ENCODE results near the gene SEC14L5.

SEC14L5 gene

DNA sequence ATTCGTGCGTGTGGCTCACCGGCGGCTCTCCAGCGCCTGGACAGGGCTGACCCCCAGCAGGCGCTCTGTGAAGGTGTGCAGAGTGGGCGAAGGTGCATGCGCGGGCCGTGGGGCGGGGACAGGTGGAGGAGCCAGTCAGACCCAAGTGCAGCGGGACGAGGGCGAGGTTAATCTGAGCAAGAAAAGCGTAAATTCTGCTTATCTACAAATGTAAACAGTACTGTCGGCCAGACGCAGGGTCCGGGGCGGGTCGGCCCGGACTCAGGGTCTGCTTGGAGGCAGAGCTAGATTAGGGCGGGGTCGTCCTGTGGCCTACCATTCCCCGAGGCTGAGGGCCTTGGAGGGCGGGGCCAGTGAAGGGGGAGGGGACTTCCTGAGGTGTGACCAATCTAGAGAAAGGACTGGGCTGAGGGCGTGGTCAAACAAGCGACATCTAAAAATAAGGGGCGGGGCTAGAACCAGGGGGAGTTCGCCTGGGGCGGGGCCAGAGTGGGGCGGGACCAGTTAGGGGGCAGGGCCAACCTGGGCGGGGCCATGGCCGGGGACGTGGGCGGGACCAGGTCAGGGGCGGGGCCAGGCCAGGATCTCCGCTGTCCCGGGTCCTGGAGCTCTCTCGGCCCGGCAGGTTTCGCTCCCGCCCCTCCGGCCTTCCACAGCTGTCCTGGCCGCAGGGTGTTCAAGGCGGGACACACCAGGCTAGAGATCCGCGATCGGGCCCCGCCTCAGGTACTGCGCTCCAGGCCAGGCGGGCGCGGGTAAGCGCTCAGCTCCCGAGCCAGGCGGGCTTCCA lies at the start of gene SEC14L5:
TSS of gene SEC14L5 (plus strand) at position 611 of the 790 bp plus-strand sequence. CDS start 994 bp downstream, outside the sequence.
- Mint-ChIP-seq H3K9me3 (no peaks in the 10 kb centered on the region), H3K27me3 (peaks cover 30% of the 10 kb centered on the region), H3K36me3 (ENCODE audit: low read depth) (no peaks in the 10 kb centered on the region), H3K4me1 (ENCODE audit: low read depth) (peaks cover 22% of the 10 kb centered on the region), H3K4me3 (peak within 1 kb of the TSS; percentile 80), H3K27ac (no peak within 1 kb of the TSS)

DNA sequence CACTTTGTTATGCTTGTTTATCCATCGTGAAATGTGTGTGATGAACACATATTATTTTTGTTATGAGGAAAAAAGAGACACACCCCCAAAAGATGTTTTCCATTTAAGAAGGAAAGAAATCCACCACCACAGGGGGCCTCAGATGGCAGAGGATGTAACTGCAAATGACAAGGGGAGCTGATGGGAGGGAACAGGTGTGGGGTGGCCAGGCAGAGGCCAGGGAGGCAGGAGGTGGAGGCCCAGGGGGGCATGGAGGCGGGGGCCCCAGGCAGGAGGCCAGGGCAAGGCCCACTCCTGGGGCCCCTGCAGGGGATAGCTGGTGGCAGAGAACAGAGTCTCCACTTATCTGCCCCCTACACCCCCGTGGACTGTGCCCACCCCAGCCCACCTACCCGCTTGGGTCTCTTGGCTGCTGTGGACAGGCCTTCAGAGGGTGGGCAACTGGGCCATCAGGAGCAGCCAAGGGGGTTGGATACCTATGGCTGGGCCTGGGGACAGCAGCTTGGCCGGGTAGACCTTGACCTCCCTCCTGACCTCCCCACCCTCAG lies 49.2 kb upstream of the SEC14L5 start:
- Mint-ChIP-seq H3K36me3 (ENCODE audit: low read depth) (no peaks in the 10 kb centered on the region), H3K27ac (no peak overlapping the region), H3K4me3 (no peak overlapping the region), H3K4me1 (ENCODE audit: low read depth) (no peaks in the 10 kb centered on the region), H3K9me3 (no peaks in the 10 kb centered on the region), H3K27me3 (peaks cover 17% of the 10 kb centered on the region)

DNA sequence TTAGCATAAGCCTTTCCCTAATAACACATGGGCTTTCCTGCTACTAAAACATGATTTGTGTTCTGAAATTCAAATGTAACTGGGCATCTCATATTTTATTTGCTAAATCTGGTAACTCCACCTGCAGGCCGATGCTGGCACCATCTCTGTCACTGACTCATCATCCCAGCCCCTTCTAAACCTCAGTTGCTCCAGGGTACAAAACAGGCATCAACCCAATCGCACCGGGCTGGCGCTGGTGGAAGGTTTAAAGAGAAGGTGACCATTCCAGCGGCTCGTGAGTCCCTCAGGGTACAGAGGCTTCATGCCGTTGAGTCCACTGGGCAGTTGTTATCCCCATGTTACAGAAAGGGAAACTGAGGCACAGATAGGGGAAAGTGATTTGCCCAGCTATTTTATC lies 48.3 kb upstream of the SEC14L5 start:
- no peaks in the 10 kb centered on the region for H3K36me3 Mint-ChIP-seq (ENCODE audit: low read depth)
- H3K27ac Mint-ChIP-seq = no peak overlapping the region
- H3K9me3 Mint-ChIP-seq = no peaks in the 10 kb centered on the region

DNA sequence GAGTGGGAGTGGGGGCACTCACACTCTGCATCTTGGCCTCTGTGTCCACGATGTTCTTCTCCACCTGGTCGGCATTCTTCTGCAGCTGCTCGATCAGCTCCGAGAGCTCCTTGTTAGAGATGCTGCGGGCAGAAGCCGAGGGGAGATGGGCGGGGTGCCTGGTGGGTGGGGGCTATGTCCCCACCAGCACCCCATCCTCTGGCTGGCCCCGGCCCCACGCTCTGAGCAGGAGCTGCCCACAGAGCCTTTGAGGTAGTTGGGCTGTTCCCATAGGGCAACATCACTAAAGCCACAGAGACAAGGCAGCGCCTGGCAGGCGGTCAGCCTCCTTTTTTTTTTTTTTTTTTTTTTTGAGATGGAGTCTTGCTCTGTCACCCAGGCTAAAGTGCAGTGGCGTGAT lies 47.3 kb upstream of the SEC14L5 start:
- H3K9me3 Mint-ChIP-seq = no peaks in the 10 kb centered on the region
- no peak overlapping the region for H3K4me3 Mint-ChIP-seq
- H3K27me3 Mint-ChIP-seq = no peaks in the 10 kb centered on the region
- no peaks in the 10 kb centered on the region for H3K36me3 Mint-ChIP-seq (ENCODE audit: low read depth)
- H3K27ac Mint-ChIP-seq = no peak overlapping the region
- no peaks in the 10 kb centered on the region for H3K4me1 Mint-ChIP-seq (ENCODE audit: low read depth)

More for the DNA sequence above, 48.3 kb upstream of the SEC14L5 start:
- Mint-ChIP-seq H3K4me3 (no peak overlapping the region), H3K4me1 (ENCODE audit: low read depth) (no peaks in the 10 kb centered on the region), H3K27me3 (peaks cover 8% of the 10 kb centered on the region)

DNA sequence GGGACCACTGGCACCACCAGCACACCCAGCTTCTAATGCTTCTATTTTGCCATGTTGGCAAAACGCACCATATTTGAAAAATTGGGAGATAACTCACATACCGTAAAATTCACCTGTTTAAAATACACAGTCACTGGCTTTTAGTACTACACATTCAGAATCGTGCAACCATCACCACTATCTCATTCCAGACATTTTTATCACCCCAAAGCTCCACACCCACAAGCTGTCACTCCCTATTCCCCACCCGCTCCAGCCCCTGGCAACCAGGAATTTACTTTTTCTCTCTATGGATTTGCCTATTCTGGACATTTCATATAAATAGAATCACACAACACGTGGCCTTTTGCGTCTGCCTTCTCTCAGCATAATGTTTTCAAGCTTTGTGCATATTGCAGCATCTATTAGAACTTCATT lies 46.2 kb upstream of the SEC14L5 start:
- Mint-ChIP-seq H3K27me3 (no peaks in the 10 kb centered on the region), H3K4me1 (ENCODE audit: low read depth) (no peaks in the 10 kb centered on the region), H3K4me3 (no peak overlapping the region), H3K9me3 (no peaks in the 10 kb centered on the region), H3K36me3 (ENCODE audit: low read depth) (no peaks in the 10 kb centered on the region), H3K27ac (no peak overlapping the region)

DNA sequence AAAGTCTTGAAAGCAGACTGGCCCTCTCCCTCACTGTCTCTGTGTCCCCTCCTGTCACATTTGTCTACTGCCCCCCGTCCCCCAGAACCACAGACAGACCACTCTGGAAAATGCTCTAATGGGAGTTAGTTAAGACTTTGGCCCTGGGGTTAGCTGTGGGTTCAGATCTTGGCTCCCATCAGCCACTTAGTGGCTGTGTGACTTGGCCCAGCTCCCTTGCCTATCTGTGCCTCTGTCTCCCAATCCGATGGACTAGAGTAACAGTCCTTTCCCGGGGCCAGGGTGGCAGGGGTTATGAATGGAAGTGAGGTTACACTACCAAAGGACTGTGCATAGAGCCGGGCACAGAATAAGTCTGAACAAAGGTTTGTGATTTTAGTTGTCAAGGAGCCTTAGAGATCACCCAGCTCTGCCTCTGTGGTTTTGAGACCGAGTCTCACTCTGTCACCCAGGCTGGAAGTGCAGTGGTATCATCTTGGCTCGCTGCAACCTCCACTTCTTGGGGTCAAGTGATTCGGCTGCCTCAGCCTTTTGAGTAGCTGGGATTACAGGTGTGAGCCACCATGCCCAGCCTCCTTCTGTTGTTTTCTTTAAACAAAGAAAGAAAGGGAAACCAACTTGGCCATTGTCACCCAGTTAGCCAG lies 44.9 kb upstream of the SEC14L5 start:
- Mint-ChIP-seq H3K4me3 (no peak overlapping the region), H3K27ac (no peak overlapping the region), H3K27me3 (no peaks in the 10 kb centered on the region), H3K36me3 (ENCODE audit: low read depth) (no peaks in the 10 kb centered on the region), H3K9me3 (no peaks in the 10 kb centered on the region), H3K4me1 (ENCODE audit: low read depth) (no peaks in the 10 kb centered on the region)

DNA sequence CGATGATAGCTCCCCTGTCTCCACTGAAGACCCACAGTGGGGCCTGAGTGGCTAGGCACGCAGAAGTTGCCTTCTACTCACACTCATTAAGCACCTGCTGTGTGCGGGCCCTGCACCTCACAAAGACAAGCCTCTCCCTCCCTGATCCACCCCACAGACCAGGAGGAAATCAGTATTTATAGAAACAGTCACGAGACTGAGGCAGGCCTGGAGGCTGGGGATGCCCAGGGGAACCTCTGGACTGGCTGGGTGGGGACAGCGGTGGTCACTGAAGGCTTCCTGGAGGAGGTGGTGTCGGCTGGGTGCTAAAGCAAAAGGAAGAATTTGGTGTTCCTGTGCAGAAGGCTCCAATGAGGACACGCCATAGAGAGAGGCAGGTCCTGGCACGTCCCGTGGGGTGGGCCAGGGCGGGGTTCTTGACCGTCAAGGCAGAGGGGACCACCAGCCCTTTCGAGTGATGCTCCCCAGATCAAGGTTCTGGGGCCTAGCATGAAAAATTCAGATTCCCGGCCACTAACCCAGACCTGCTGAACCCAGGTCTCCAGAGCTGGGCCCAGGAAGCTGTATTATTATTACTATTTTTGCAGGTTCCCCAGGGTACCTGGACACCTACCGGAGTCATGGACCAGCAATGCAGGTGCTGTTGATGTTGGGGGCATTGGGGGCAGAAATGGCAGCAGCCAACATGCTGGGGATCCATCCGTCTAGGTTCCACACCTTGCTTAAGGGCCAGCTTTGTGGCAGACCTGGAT lies 44.2 kb upstream of the SEC14L5 start:
- no peaks in the 10 kb centered on the region for H3K4me1 Mint-ChIP-seq (ENCODE audit: low read depth)
- H3K9me3 Mint-ChIP-seq = no peaks in the 10 kb centered on the region
- H3K27me3 Mint-ChIP-seq = no peaks in the 10 kb centered on the region
- no peaks in the 10 kb centered on the region for H3K36me3 Mint-ChIP-seq (ENCODE audit: low read depth)
- H3K27ac Mint-ChIP-seq = no peak overlapping the region
- no peak overlapping the region for H3K4me3 Mint-ChIP-seq

DNA sequence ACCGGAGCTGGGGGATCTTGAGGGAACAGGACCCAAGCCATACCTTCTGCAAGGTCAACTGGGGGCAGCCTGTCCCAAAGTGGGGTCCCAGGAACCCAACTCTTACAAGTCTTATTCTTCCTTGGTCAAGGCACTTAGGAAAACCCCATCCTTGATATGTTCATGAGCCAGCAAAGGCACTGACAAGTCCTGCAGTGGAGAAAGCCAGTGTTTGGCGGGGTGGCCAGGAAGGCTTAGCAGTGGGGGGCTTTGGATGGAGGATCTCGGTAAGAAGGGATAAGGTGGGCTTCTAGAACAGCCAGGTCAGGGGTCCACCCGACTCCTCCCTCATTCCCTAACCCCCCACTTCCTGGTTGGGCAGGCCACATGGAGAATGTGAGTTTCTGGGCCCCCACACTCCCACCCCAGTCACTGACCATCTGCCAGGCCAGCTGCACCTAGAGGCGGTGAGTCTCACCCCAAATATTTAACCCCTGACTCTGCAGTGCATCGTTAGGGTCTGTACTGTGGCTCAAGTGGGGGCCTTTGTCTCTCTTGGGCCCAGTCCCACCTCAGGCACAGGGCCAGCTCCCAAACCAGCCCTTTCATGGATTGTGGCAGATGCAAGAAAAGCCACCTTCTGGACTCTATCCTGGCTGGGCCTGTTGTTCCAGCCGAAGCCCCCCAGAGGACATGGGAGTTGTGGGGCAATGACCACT lies 43.5 kb upstream of the SEC14L5 start:
- Mint-ChIP-seq H3K27ac (no peak overlapping the region), H3K36me3 (ENCODE audit: low read depth) (no peaks in the 10 kb centered on the region), H3K27me3 (no peaks in the 10 kb centered on the region), H3K4me1 (ENCODE audit: low read depth) (no peaks in the 10 kb centered on the region), H3K9me3 (no peaks in the 10 kb centered on the region), H3K4me3 (no peak overlapping the region)

DNA sequence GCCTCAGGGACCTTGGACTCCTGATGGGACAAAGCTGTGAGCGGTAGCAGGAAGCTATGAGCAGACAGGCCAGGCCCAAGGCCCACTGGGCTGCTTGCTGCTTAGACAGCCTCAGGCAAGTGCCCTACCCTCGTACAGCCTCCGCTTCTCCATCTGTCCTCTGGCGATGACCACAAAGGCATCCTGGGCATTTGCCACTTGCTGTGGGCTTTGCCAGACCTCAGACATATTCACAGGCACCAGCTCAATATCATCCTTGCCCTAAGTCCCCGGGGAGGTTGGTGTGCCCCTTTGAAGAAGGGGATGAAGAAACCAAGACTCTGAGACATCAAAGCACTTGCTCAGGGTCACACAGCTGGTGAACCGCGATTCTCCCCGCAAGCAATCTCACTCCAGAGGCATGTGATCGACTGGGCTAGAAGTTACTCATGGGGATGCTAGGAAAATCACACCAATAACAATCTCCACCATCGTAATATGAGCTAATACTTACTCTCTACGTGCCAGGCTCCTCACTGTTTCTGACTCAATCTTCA lies 42.8 kb upstream of the SEC14L5 start:
- Mint-ChIP-seq H3K9me3 (no peaks in the 10 kb centered on the region), H3K36me3 (ENCODE audit: low read depth) (no peaks in the 10 kb centered on the region), H3K27me3 (no peaks in the 10 kb centered on the region), H3K4me3 (no peak overlapping the region), H3K4me1 (ENCODE audit: low read depth) (no peaks in the 10 kb centered on the region), H3K27ac (no peak overlapping the region)

DNA sequence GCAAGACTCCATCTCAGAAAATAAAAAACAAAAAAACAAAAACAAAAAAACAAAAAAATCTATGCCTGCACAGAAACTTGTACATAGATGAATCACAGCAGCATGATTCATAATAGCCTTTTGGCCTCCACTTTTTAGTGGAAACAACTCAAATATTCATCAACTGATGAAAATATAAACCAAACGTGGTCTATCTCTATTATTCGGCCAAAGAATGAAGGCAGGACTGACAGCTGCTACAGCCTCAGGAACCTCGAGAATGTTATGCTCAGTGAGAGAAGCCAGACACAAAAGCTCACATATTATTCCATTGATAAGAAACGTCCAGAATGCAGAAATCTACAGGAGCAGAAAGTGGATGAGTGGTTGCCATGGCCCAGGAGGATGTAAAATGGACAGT lies 41.0 kb upstream of the SEC14L5 start:
- Mint-ChIP-seq H3K36me3 (ENCODE audit: low read depth) (no peaks in the 10 kb centered on the region), H3K27me3 (no peaks in the 10 kb centered on the region), H3K4me1 (ENCODE audit: low read depth) (no peaks in the 10 kb centered on the region), H3K27ac (no peak overlapping the region), H3K4me3 (no peak overlapping the region), H3K9me3 (no peaks in the 10 kb centered on the region)

DNA sequence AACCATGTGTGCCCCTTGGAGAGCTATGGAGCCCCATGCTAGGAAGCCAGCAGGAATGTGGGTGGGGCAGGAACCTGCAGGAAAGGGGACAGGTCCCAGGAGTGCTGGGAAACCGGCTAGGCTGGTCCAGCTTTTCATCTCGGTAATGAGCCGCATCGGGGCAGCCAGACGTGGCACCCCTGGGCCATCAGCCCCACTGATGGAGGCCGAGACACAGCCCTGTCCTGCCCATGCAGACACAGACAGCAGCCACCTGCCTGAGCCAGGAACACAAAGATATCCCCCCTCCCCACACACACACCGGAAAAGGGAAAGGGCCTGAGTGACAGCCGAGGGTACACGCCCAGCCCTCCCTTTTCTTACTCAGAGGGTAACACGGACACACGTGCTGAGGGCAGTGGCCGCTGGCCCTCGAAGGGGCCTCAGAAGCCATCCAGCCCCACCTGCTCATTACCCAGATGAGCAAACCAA lies 39.3 kb upstream of the SEC14L5 start:
- Mint-ChIP-seq H3K4me3 (no peak overlapping the region), H3K36me3 (ENCODE audit: low read depth) (no peaks in the 10 kb centered on the region), H3K4me1 (ENCODE audit: low read depth) (no peaks in the 10 kb centered on the region), H3K9me3 (no peaks in the 10 kb centered on the region), H3K27me3 (no peaks in the 10 kb centered on the region), H3K27ac (no peak overlapping the region)

DNA sequence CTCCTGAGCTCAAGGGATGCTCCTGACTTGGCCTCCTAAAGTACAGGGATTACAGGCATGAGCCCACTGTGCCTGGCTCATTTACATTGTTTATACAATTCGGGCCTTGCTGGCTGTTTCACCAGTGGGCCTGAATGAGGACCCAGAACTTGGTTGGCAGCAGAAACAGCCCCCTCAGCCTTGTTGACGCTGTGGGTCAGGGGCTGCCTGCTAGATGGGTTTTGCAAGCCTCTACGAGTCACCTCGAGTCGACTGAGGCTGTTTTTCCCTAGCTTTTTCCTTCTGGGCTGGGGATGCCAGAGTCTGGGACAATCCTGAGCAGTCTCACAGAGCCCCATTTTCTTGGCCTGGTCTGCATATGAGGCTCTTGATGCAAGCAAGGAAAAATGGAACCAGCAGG lies 37.3 kb upstream of the SEC14L5 start:
- Mint-ChIP-seq H3K4me1 (ENCODE audit: low read depth) (no peaks in the 10 kb centered on the region), H3K36me3 (ENCODE audit: low read depth) (no peaks in the 10 kb centered on the region), H3K4me3 (no peak overlapping the region), H3K27me3 (no peaks in the 10 kb centered on the region), H3K27ac (no peak overlapping the region), H3K9me3 (no peaks in the 10 kb centered on the region)

DNA sequence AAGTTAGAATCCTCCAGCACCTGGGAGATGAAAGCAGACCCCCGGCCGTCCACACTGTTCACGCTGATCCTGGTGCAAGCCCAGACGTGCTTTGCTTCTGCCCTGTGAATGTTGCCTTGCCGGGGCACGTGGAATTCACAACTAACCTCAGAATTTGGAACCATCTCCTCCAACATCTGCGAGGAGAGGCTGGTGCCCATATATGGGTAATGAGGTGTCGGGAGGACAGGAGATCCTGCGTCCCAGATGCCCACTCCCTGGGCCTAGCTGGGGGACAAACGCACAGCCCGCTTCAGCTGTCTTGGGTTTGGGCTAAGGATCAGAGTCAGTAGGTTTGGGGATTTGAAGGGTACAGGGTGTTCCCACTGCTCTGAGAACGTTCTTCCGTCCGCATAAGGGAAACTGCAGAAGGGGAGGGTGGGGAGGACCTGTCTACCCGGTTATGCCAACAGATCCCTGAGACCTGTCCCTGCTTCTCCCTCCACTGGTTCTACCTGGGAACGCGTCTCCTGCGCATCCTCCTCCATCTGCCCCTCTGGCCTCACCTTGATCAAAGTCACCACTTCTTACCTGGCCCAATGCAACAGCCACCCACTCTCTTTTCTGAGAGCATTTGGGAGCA lies 35.3 kb upstream of the SEC14L5 start:
- Mint-ChIP-seq H3K36me3 (ENCODE audit: low read depth) (peaks cover 6% of the 10 kb centered on the region), H3K4me1 (ENCODE audit: low read depth) (no peaks in the 10 kb centered on the region), H3K27ac (no peak overlapping the region), H3K27me3 (no peaks in the 10 kb centered on the region), H3K4me3 (no peak overlapping the region), H3K9me3 (peaks cover 6% of the 10 kb centered on the region)

DNA sequence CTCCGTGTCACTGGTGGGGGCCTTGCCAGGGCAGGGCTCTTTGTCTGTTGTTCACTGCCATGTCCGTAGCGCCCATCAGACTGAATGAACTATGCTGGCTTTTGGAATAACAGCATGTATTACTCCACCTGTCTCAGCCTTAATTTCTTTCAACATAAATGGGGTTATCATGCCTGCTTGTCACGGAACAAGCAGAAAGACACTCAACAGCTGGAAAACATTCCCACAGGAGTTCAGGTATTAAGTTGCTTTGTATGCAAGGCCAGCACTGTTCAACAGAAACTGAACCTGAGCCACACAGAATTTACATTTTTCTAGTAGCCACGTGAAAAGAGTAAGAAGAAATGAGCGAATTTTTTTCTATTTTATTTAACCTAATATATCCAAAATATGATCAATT lies 34.3 kb upstream of the SEC14L5 start:
- peaks cover 6% of the 10 kb centered on the region for H3K36me3 Mint-ChIP-seq (ENCODE audit: low read depth)
- H3K27ac Mint-ChIP-seq = no peak overlapping the region
- H3K4me3 Mint-ChIP-seq = no peak overlapping the region
- H3K27me3 Mint-ChIP-seq = no peaks in the 10 kb centered on the region
- no peaks in the 10 kb centered on the region for H3K4me1 Mint-ChIP-seq (ENCODE audit: low read depth)
- peaks cover 6% of the 10 kb centered on the region for H3K9me3 Mint-ChIP-seq
